ENCODE results near the gene GPR55.

Gene GPR55

GRCh38 chr2:230900336-230900995 lies 24.6 kb downstream of the GPR55 start:
- in situ Hi-C loops (cut with MboI; ENCODE audit: low sequenced_read_pairs), result loop anchor here (5.0 kb wide), 1 partner anchor 87 kb away; no protein-coding TSS in a partner anchor

GRCh38 chr2:230899786-230900185 lies 25.3 kb downstream of the GPR55 start:
- Histone ChIP-seq H3K4me1 (no peaks in the 10 kb centered on the region), H3K4me3 (no peak overlapping the region), H3K9me3 (no peaks in the 10 kb centered on the region), H3K27me3 (ENCODE audit: low read depth) (0 out of 2 replicates have a peak, but pooled peaks cover 3% of the 10 kb centered on the region), H3K36me3 (replicated peaks) (no peaks in the 10 kb centered on the region)
- in situ Hi-C loops (cut with MboI; ENCODE audit: low sequenced_read_pairs), result loop anchor here (5.0 kb wide), 1 partner anchor 88 kb away; no protein-coding TSS in a partner anchor
- no peak for DNase-seq (ENCODE audit: low spot score in 2 of 2)

More at GRCh38 chr2:230900336-230900995, 24.6 kb downstream of the GPR55 start:
- Histone ChIP-seq H3K9me3 (no peaks in the 10 kb centered on the region), H3K27me3 (ENCODE audit: low read depth) (0 out of 2 replicates have a peak, but pooled peaks cover 3% of the 10 kb centered on the region), H3K36me3 (replicated peaks) (no peaks in the 10 kb centered on the region), H3K4me1 (no peaks in the 10 kb centered on the region), H3K4me3 (no peak overlapping the region)
- no peak for DNase-seq (ENCODE audit: low spot score in 2 of 2)

GRCh38 chr2:230899287-230899686 lies 25.8 kb downstream of the GPR55 start:
- no peaks in the 10 kb centered on the region for H3K36me3 ChIP-seq (replicated peaks)
- no peaks in the 10 kb centered on the region for H3K4me1 ChIP-seq
- no peak overlapping the region for H3K4me3 ChIP-seq
- in situ Hi-C loops (cut with MboI; ENCODE audit: low sequenced_read_pairs), result no loop called here
- 0 out of 2 replicates have a peak, but pooled peaks cover 3% of the 10 kb centered on the region for H3K27me3 ChIP-seq (ENCODE audit: low read depth)
- DNase-seq (ENCODE audit: low spot score in 2 of 2), result peak in 1 of 2 experiments; percentile 8
- no peaks in the 10 kb centered on the region for H3K9me3 ChIP-seq

- Histone ChIP-seq H3K9me3 (no peaks in the 10 kb centered on the region), H3K36me3 (replicated peaks) (no peaks in the 10 kb centered on the region), H3K4me3 (no peak overlapping the region), H3K4me1 (no peaks in the 10 kb centered on the region), H3K27me3 (ENCODE audit: low read depth) (0 out of 2 replicates have a peak, but pooled peaks cover 3% of the 10 kb centered on the region)
- in situ Hi-C loops (cut with MboI; ENCODE audit: low sequenced_read_pairs), result no loop called here
- DNase-seq (ENCODE audit: low spot score in 2 of 2), result peak in 1 of 2 experiments; percentile 5
These were observed 26.3 kb downstream of the GPR55 start for GRCh38 chr2:230898713-230899091.

- in situ Hi-C loops (cut with MboI; ENCODE audit: low sequenced_read_pairs), result no loop called here
- 0 out of 2 replicates have a peak, but pooled peaks cover 3% of the 10 kb centered on the region for H3K27me3 ChIP-seq (ENCODE audit: low read depth)
- H3K4me3 ChIP-seq, result no peak overlapping the region
- no peaks in the 10 kb centered on the region for H3K36me3 ChIP-seq (replicated peaks)
- H3K9me3 ChIP-seq, result no peaks in the 10 kb centered on the region
- DNase-seq (ENCODE audit: low spot score in 2 of 2), result peak in 1 of 2 experiments; percentile 6
- no peaks in the 10 kb centered on the region for H3K4me1 ChIP-seq
These were observed 26.9 kb downstream of the GPR55 start for GRCh38 chr2:230898016-230898712.

- peak in 1 of 2 experiments; percentile 6 for DNase-seq (ENCODE audit: low spot score in 2 of 2)
- H3K9me3 ChIP-seq, result no peaks in the 10 kb centered on the region
- in situ Hi-C loops (cut with MboI; ENCODE audit: low sequenced_read_pairs), result no loop called here
- no peaks in the 10 kb centered on the region for H3K36me3 ChIP-seq (replicated peaks)
- H3K4me1 ChIP-seq, result no peaks in the 10 kb centered on the region
- no peak overlapping the region for H3K4me3 ChIP-seq
- H3K27me3 ChIP-seq (ENCODE audit: low read depth), result 0 out of 2 replicates have a peak, but pooled peaks cover 3% of the 10 kb centered on the region
These were observed 28.5 kb downstream of the GPR55 start for GRCh38 chr2:230896346-230897115.

GRCh38 chr2:230895536-230896345 lies 29.3 kb downstream of the GPR55 start:
- H3K27me3 ChIP-seq (ENCODE audit: low read depth), result 0 out of 2 replicates have a peak, but pooled peaks cover 3% of the 10 kb centered on the region
- H3K4me1 ChIP-seq, result no peaks in the 10 kb centered on the region
- in situ Hi-C loops (cut with MboI; ENCODE audit: low sequenced_read_pairs), result no loop called here
- H3K4me3 ChIP-seq, result no peak overlapping the region
- DNase-seq (ENCODE audit: low spot score in 2 of 2), result peak in 1 of 2 experiments; percentile 3
- H3K9me3 ChIP-seq, result no peaks in the 10 kb centered on the region
- no peaks in the 10 kb centered on the region for H3K36me3 ChIP-seq (replicated peaks)

GRCh38 chr2:230893841-230894781 lies 30.9 kb downstream of the GPR55 start:
- no peaks in the 10 kb centered on the region for H3K4me1 ChIP-seq
- in situ Hi-C loops (cut with MboI; ENCODE audit: low sequenced_read_pairs), result no loop called here

GRCh38 chr2:230893338-230893737 lies 31.7 kb downstream of the GPR55 start:
- H3K4me1 ChIP-seq, result no peaks in the 10 kb centered on the region
- H3K9me3 ChIP-seq, result no peaks in the 10 kb centered on the region
- H3K4me3 ChIP-seq, result no peak overlapping the region
- in situ Hi-C loops (cut with MboI; ENCODE audit: low sequenced_read_pairs), result no loop called here
- DNase-seq (ENCODE audit: low spot score in 2 of 2), result no peak
- H3K36me3 ChIP-seq (replicated peaks), result no peaks in the 10 kb centered on the region
- H3K27me3 ChIP-seq (ENCODE audit: low read depth), result no peaks in the 10 kb centered on the region

More at GRCh38 chr2:230893841-230894781, 30.9 kb downstream of the GPR55 start:
- no peaks in the 10 kb centered on the region for H3K27me3 ChIP-seq (ENCODE audit: low read depth)
- H3K9me3 ChIP-seq, result no peaks in the 10 kb centered on the region
- no peak for DNase-seq (ENCODE audit: low spot score in 2 of 2)
- no peak overlapping the region for H3K4me3 ChIP-seq
- H3K36me3 ChIP-seq (replicated peaks), result no peaks in the 10 kb centered on the region

GRCh38 chr2:230891509-230891908 lies 33.5 kb downstream of the GPR55 start:
- no peak for DNase-seq (ENCODE audit: low spot score in 2 of 2)
- no peaks in the 10 kb centered on the region for H3K9me3 ChIP-seq
- no peaks in the 10 kb centered on the region for H3K4me1 ChIP-seq
- H3K4me3 ChIP-seq, result no peak overlapping the region
- H3K27me3 ChIP-seq (ENCODE audit: low read depth), result no peaks in the 10 kb centered on the region
- H3K36me3 ChIP-seq (replicated peaks), result no peaks in the 10 kb centered on the region
- in situ Hi-C loops (cut with MboI; ENCODE audit: low sequenced_read_pairs), result no loop called here

GRCh38 chr2:230891064-230891463 lies 34.0 kb downstream of the GPR55 start:
- in situ Hi-C loops (cut with MboI; ENCODE audit: low sequenced_read_pairs), result no loop called here
- H3K9me3 ChIP-seq, result no peaks in the 10 kb centered on the region
- no peaks in the 10 kb centered on the region for H3K4me1 ChIP-seq
- H3K36me3 ChIP-seq (replicated peaks), result no peaks in the 10 kb centered on the region
- no peaks in the 10 kb centered on the region for H3K27me3 ChIP-seq (ENCODE audit: low read depth)
- no peak overlapping the region for H3K4me3 ChIP-seq
- no peak for DNase-seq (ENCODE audit: low spot score in 2 of 2)

GRCh38 chr2:230890646-230891045 lies 34.4 kb downstream of the GPR55 start:
- Histone ChIP-seq H3K9me3 (no peaks in the 10 kb centered on the region), H3K36me3 (replicated peaks) (no peaks in the 10 kb centered on the region), H3K27me3 (ENCODE audit: low read depth) (no peaks in the 10 kb centered on the region), H3K4me3 (no peak overlapping the region), H3K4me1 (no peaks in the 10 kb centered on the region)
- no peak for DNase-seq (ENCODE audit: low spot score in 2 of 2)
- in situ Hi-C loops (cut with MboI; ENCODE audit: low sequenced_read_pairs), result no loop called here
